ENCODE measurements around the gene PIEZO1.

- TF ChIP-seq PBX3 (IDR thresholded peaks at IDR 0.05) = no peak
- no peak for TF ChIP-seq NR3C1 (IDR thresholded peaks at IDR 0.05)
- TF ChIP-seq, protein P1, sequence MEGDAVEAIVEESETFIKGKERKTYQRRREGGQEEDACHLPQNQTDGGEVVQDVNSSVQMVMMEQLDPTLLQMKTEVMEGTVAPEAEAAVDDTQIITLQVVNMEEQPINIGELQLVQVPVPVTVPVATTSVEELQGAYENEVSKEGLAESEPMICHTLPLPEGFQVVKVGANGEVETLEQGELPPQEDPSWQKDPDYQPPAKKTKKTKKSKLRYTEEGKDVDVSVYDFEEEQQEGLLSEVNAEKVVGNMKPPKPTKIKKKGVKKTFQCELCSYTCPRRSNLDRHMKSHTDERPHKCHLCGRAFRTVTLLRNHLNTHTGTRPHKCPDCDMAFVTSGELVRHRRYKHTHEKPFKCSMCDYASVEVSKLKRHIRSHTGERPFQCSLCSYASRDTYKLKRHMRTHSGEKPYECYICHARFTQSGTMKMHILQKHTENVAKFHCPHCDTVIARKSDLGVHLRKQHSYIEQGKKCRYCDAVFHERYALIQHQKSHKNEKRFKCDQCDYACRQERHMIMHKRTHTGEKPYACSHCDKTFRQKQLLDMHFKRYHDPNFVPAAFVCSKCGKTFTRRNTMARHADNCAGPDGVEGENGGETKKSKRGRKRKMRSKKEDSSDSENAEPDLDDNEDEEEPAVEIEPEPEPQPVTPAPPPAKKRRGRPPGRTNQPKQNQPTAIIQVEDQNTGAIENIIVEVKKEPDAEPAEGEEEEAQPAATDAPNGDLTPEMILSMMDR (IDR thresholded peaks at IDR 0.05) = no peak
- TF ChIP-seq JUNB (IDR thresholded peaks at IDR 0.05) = no peak
- TF ChIP-seq CHD2 (IDR thresholded peaks at IDR 0.05; ENCODE audit: low read length, partially characterized antibody) = no peak
- no peak for TF ChIP-seq POLR2A (IDR thresholded peaks at IDR 0.05; ENCODE audit: low read length)
- no peak for TF ChIP-seq EP300 (IDR thresholded peaks at IDR 0.05)
- no peak for TF ChIP-seq RCOR1 (IDR thresholded peaks at IDR 0.05; ENCODE audit: low read depth, low read length)
- TF ChIP-seq CBX8 (IDR thresholded peaks at IDR 0.05) = no peak
- no peak for TF ChIP-seq NFE2L2 (conservative IDR thresholded peaks at IDR 0.05; ENCODE audit: low read length)
- TF ChIP-seq E2F6 (IDR thresholded peaks at IDR 0.05; ENCODE audit: borderline replicate concordance, low read depth) = no peak
- TF ChIP-seq HDAC2 (IDR thresholded peaks at IDR 0.05) = no peak
- no peak for TF ChIP-seq MAFK (IDR thresholded peaks at IDR 0.05; ENCODE audit: partially characterized antibody)
Measured at GRCh38 chr16:88824256-88825077, 39.4 kb upstream of the PIEZO1 start.
